Nephron (organoid): ENCODE results near the gene SFTA2.
"Not testable (repeated sequence)": the region's sequence is repeated elsewhere in the genome, so short reads cannot be mapped to it uniquely, and the experiment has no call there.

Experiments used
- H3K27ac Mint-ChIP-seq, 3 experiments: 2 replicates each; pipeline ENCODE4 v1.8.0; 2020; ENCODE audit warnings: mixed read lengths in 3 of 3, mild to moderate bottlenecking in 2 of 3, moderate library complexity in 1 of 3
- H3K27me3 Mint-ChIP-seq: 2 replicates; pipeline ENCODE4 v1.8.0; 2021; ENCODE audit warnings: low read depth, mild to moderate bottlenecking, moderate library complexity, mixed read lengths
- H3K36me3 Mint-ChIP-seq: 2 replicates; pipeline ENCODE4 v1.8.0; 2020; ENCODE audit warnings: low read depth, mixed read lengths
- H3K4me1 Mint-ChIP-seq: 2 replicates; pipeline ENCODE4 v1.8.0; 2020; ENCODE audit warnings: mixed read lengths
- H3K4me3 Mint-ChIP-seq, 3 experiments: 2 replicates each; pipeline ENCODE4 v1.8.0; 2020; ENCODE audit warnings: mild to moderate bottlenecking in 3 of 3, mixed read lengths in 3 of 3, moderate library complexity in 2 of 3
- H3K9me3 Mint-ChIP-seq: 2 replicates; pipeline ENCODE4 v1.8.0; 2020; ENCODE audit warnings: mixed read lengths
- TF ChIP-seq, protein P1 (sequence below), 3 experiments: fragments of 200-600 bp; sonication (generic); IDR thresholded peaks; one replicate each; pipeline ENCODE4 v1.5.0; 2021; ENCODE audit warnings: antibody characterized with exemption in 3 of 3; ENCODE audit not compliant: unreplicated experiment in 3 of 3

The SFTA2 gene

DNA sequence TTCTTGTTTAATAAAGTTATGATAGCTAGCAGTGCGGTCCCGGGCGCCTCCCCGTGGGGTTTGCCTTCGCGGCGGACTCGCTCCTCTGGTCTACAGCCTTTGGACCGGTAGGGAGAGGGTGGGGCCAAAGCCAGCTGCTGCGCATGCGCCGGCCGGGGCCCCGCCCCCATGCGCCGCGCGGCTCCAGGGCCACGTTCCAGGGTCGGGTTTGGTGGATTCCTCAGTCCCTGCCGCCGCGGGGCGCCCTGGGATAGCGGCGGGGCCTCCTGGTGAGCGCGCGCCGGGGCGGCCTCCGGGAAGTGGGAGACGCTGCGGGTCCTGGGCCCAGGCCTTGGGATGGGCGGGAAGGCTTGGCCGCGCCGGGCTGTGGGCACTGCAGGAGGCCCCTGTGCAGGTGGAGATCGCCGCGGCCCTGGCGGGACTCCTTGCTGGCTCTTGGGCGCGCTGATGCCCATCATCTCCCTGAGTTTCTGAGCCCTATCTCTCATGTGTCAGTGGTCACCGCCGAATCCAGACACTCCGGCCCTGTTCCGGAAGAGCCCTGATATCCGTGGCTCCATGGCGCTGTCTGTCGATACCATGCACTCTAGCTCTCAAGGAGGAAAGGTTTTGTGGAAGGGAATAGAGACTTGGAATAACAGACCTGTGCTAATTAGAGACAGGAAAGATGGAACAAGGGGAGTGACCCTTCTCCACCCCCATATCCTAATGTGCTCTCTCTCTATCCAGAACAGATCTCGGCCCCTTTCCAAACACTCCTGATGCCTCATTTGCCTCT is 17.7 kb downstream of the SFTA2 start, which contains the start of gene VARS2:
TSS of gene VARS2 (plus strand) at position 163 of the 778 bp plus-strand sequence. CDS start at position 762, 599 bp downstream.
- Mint-ChIP-seq H3K36me3 (peaks cover 50% of the 10 kb centered on the region), H3K27ac (peak within 1 kb of the TSS; percentile 85 to 94 (median 91)), H3K4me1 (peaks cover 41% of the 10 kb centered on the region), H3K9me3 (no peaks in the 10 kb centered on the region), H3K4me3 (peak within 1 kb of the TSS; percentile 82 to 94 (median 88)), H3K27me3 (no peaks in the 10 kb centered on the region)
- TF ChIP-seq, protein P1, sequence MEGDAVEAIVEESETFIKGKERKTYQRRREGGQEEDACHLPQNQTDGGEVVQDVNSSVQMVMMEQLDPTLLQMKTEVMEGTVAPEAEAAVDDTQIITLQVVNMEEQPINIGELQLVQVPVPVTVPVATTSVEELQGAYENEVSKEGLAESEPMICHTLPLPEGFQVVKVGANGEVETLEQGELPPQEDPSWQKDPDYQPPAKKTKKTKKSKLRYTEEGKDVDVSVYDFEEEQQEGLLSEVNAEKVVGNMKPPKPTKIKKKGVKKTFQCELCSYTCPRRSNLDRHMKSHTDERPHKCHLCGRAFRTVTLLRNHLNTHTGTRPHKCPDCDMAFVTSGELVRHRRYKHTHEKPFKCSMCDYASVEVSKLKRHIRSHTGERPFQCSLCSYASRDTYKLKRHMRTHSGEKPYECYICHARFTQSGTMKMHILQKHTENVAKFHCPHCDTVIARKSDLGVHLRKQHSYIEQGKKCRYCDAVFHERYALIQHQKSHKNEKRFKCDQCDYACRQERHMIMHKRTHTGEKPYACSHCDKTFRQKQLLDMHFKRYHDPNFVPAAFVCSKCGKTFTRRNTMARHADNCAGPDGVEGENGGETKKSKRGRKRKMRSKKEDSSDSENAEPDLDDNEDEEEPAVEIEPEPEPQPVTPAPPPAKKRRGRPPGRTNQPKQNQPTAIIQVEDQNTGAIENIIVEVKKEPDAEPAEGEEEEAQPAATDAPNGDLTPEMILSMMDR (IDR thresholded peaks at IDR 0.05; ENCODE audit: unreplicated experiment in 3 of 3): peak; percentile 21 to 46 (median 29)

DNA sequence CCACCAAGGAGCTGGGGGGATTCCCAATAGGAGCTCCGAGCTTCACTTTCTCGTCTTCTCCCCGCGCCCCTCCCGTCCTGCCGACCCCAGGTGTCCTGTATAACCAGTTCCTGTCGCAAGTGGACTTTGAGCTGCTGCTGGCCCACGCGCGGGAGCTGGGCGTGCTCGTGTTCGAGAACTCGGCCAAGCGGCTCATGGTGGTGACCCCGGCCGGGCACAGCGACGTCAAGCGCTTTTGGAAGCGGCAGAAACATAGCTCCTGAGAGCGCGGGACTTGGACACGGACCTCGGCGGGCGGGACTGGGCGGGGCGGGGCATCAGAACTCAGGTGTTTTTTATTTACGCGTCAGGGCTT is 18.3 kb downstream of the SFTA2 start:
- Mint-ChIP-seq H3K27me3 (no peaks in the 10 kb centered on the region), H3K4me3 (peak overlapping the region; percentile 82 to 94 (median 88)), H3K36me3 (peaks cover 47% of the 10 kb centered on the region), H3K27ac (peak overlapping the region; percentile 67 to 94 (median 85)), H3K9me3 (no peaks in the 10 kb centered on the region), H3K4me1 (peaks cover 46% of the 10 kb centered on the region)
- TF ChIP-seq, protein P1 (IDR thresholded peaks at IDR 0.05; ENCODE audit: unreplicated experiment in 3 of 3): no peak

DNA sequence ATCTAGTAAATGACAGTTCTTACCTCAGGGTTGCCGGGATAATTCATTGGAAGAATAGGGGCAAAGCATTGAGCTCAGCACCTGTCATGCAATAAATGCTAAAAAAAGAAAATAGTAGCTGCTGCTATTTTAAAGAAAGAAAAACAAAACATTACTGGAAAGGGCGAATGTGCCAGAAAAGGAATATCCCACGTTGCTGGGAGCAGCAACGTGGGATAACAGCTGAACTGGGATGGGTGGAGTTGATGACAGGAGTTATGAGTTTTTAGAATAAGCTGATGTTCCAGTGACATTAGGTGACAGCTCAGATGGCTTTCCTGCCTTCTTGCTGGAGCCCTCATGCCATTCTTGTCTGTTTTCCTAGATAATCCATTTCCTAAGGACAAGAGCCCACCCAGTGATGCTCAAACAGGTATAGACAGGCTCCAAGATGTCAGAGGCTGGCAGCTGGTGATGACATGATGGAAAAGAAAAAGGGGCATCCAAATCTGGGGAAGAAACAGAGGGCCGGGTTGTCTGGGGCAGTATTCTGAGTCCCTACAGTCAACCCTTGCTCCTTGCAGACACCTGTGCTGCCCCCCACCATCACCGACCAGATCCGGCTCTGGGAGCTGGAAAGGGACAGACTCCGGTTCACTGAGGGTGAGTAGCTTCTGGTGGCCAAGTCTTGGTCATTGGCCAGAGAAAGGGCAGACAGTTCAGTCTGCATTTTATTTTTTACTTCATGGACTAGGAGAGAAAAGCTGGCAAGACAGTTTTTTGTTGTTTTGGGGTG is 19.0 kb downstream of the SFTA2 start:
- TF ChIP-seq, protein P1 (IDR thresholded peaks at IDR 0.05; ENCODE audit: unreplicated experiment in 3 of 3): no peak
- Mint-ChIP-seq H3K9me3 (no peaks in the 10 kb centered on the region), H3K27ac (peak overlapping the region; percentile 67 to 94 (median 85)), H3K36me3 (peaks cover 46% of the 10 kb centered on the region), H3K27me3 (no peaks in the 10 kb centered on the region), H3K4me3 (peak overlapping the region; percentile 82 to 94 (median 88)), H3K4me1 (peaks cover 54% of the 10 kb centered on the region)

DNA sequence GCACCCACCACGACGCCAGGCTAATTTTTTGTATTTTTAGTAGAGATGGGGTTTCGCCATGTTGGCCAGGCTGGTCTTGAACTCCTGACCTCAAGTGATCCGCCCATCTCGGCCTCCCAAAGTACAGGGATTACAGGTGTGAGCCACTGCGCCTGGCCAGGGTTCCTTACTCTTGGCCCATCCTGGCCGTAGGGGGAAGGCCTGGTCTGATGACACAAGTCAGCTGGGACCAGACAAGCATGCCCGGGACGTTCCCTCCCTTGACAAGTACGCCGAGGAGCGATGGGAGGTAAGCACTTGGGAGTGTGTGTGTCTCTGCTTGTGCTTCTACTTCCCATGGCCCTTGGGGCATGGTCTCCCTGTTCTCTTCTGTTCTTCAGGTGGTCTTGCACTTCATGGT is 21.5 kb downstream of the SFTA2 start:
- Mint-ChIP-seq H3K36me3 (peaks cover 30% of the 10 kb centered on the region), H3K4me1 (peaks cover 38% of the 10 kb centered on the region), H3K4me3 (peak overlapping the region; percentile 60 to 99 (median 69))
- H3K27ac Mint-ChIP-seq, H3K9me3 Mint-ChIP-seq, H3K27me3 Mint-ChIP-seq: not testable (repeated sequence)

DNA sequence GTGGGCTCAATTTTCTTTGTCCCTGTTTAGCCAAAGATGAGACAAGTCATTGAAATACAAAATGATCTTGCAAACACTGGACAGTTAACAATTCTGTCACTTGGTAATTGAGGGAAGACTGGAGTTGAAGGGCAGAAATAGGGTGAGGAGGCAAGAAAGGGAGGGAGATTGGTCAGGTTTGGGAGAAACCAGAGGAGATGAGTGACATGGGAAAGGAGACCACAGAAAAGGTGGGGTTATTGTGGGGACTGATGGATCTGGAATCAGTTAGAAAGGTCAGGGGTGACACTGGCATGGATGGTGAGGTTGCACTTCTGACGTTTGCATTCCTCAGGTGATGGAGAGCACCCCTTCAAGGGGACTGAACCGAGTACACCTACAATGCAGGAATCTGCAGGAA is 23.3 kb downstream of the SFTA2 start:
- TF ChIP-seq, protein P1 (IDR thresholded peaks at IDR 0.05; ENCODE audit: unreplicated experiment in 3 of 3): no peak
- Mint-ChIP-seq H3K4me1 (peaks cover 28% of the 10 kb centered on the region), H3K27me3 (no peaks in the 10 kb centered on the region), H3K27ac (peak overlapping the region; percentile 43 to 86 (median 86)), H3K9me3 (no peaks in the 10 kb centered on the region), H3K36me3 (peaks cover 30% of the 10 kb centered on the region), H3K4me3 (peak overlapping the region; percentile 98 to 100 (median 99))
